Neuron (in vitro differentiated cells): ENCODE data around the gene PUSL1.

Source experiments
- H2AFZ ChIP-seq: one replicate; pipeline ENCODE4 v1.6.1; 2013; ENCODE audit warnings: low read depth, mild to moderate bottlenecking, inconsistent platforms, low read length, moderate library complexity
- H3K27me3 ChIP-seq: one replicate; pipeline ENCODE4 v1.6.1; 2013; ENCODE audit warnings: low read length; ENCODE audit not compliant: insufficient read depth
- H3K36me3 ChIP-seq: one replicate; pipeline ENCODE4 v1.6.1; 2013; ENCODE audit warnings: low read length; ENCODE audit not compliant: insufficient read depth
- H3K4me1 ChIP-seq: one replicate; pipeline ENCODE4 v1.6.1; 2013; ENCODE audit warnings: low read length; ENCODE audit not compliant: insufficient read depth
- H3K4me3 ChIP-seq: 2 replicates; pipeline ENCODE4 v1.5.1; 2013; ENCODE audit warnings: mild to moderate bottlenecking, low read length, moderate library complexity
- H3K9me3 ChIP-seq: one replicate; pipeline ENCODE4 v1.6.1; 2013; ENCODE audit warnings: low read length

PUSL1 gene, protein sequence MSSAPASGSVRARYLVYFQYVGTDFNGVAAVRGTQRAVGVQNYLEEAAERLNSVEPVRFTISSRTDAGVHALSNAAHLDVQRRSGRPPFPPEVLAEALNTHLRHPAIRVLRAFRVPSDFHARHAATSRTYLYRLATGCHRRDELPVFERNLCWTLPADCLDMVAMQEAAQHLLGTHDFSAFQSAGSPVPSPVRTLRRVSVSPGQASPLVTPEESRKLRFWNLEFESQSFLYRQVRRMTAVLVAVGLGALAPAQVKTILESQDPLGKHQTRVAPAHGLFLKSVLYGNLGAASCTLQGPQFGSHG

GRCh38 chr1:1307923-1308755, at the start of gene PUSL1, which contains the start of gene ACAP3:
TSS of gene PUSL1 (plus strand) at chr1:1308597. CDS start at chr1:1308644, 47 bp downstream.
TSS of gene ACAP3 (minus strand) at chr1:1307930. CDS start at chr1:1307815, 115 bp downstream.
- peak within 1 kb of the TSS; percentile 86 for H2AFZ ChIP-seq
- H3K27me3 ChIP-seq: no peaks in the 10 kb centered on the region
- no peaks in the 10 kb centered on the region for H3K9me3 ChIP-seq
- H3K4me3 ChIP-seq: peak within 1 kb of the TSS; percentile 73
- peaks cover 43% of the 10 kb centered on the region for H3K4me1 ChIP-seq
- H3K36me3 ChIP-seq: peaks cover 34% of the 10 kb centered on the region

GRCh38 chr1:1259119-1259488, 49.3 kb upstream of the PUSL1 start:
- Histone ChIP-seq H3K36me3 (peaks cover 62% of the 10 kb centered on the region), H3K27me3 (no peaks in the 10 kb centered on the region), H3K4me1 (no peaks in the 10 kb centered on the region), H2AFZ (no peak overlapping the region), H3K4me3 (no peak overlapping the region), H3K9me3 (no peaks in the 10 kb centered on the region)

DNA sequence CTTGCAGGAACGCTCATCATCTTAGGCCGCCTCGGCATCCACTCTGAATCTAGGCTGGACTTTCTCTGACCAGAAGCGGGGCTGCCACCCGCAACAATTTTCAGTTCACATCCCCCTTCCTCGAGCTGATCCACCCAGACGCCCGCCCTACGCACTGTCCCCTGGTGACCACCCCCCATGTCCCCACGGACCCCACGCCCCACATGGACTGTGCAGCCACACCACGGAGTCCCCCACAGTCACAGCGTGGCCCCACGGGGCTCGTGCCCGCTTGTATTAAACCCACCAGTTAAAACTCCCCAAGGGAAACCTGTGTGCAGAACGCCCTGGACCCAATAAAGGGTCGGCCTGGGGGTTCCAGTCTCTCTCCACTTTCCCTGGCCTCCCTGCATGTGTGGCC, 48.9 kb upstream of the PUSL1 start:
- Histone ChIP-seq H3K36me3 (peaks cover 62% of the 10 kb centered on the region), H3K27me3 (no peaks in the 10 kb centered on the region), H3K4me3 (no peak overlapping the region), H2AFZ (no peak overlapping the region), H3K4me1 (no peaks in the 10 kb centered on the region), H3K9me3 (no peaks in the 10 kb centered on the region)

DNA sequence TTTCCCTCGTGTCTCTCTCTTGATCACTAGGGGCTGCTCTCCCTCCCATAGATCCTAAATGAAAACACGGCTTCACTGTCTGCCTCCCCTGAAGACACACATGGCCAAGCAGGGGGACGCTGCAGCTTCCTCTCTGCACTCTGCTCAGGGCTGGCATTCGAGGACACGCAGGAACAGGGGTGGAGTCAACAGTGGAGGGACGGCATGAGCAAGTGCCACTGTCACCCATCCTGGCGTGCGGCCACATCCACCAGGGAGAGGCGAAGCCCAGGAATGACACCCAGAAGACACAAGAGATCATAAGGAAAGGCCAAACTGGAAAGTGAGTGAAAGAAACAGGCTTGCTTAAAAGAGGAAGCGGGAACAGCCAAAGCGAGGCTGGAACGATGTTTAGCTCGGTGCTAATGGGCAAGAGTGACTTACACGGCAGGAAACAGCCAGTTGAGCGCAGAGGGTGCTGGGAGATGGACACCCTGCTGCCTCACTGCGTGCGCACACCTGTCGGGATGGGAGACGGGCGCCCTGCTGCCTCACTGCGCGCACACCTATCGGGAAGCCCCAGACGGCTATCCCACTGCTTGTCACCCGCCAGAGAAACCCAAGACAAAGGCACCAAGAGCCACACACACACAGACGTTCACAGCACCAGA, 48.3 kb upstream of the PUSL1 start:
- Histone ChIP-seq H3K4me1 (no peaks in the 10 kb centered on the region), H3K36me3 (peaks cover 62% of the 10 kb centered on the region), H3K4me3 (no peak overlapping the region), H3K27me3 (no peaks in the 10 kb centered on the region), H2AFZ (no peak overlapping the region), H3K9me3 (no peaks in the 10 kb centered on the region)

DNA sequence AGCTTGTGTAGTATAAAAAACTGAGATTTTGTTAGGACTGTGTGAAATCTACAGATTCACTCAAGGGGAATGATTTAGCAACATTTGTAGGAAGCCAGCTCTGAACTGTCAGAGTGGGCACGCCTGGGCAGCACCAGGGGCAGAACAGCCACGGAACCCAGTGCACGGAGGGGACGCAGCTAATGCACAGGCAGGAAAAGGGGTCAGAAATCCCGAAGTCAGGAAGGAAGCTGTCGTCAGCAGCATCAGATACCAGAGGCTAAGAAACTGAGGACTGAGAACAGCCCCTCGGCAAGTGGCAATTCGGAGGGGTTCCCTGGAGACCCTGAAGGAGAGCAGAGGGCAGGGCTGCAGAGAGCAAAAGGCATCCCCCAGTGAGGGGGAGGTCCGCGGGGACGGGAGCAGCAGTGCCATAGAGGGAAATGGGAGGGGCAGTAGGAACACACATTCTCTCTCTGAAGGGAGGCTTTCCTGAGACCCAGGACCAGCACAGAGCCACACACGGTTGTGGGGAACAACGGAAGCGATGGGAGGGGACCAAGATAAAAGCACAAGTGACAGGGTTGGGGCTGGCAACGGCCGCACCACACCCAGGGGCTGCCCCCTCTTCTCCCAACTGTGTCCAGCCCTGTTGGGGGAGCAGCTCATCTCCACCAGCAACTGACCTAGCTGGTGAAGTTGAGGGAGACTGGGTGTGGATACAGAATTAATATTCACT, 47.4 kb upstream of the PUSL1 start:
- no peak overlapping the region for H2AFZ ChIP-seq
- H3K9me3 ChIP-seq: no peaks in the 10 kb centered on the region
- no peaks in the 10 kb centered on the region for H3K4me1 ChIP-seq
- H3K4me3 ChIP-seq: no peak overlapping the region
- H3K27me3 ChIP-seq: no peaks in the 10 kb centered on the region
- peaks cover 59% of the 10 kb centered on the region for H3K36me3 ChIP-seq

DNA sequence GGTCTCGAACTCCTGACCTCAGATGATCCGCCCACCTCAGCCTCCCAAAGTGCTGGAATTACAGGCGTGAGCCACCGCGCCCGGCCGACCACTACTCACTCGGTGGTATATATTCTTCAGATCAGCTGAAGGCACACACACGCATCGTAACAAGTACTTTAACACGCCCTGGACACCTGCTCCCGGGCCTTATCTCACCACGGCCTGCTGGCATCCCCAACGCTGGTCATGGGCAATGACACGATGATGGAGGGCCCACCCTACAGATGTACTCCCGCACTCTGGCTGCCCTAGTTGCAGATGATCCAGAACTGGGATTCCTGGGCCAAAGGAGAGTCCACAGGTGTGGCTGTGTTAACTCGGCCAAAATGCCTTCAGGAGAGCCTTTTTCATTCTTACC, 46.3 kb upstream of the PUSL1 start:
- Histone ChIP-seq H3K27me3 (no peaks in the 10 kb centered on the region), H3K4me3 (no peak overlapping the region), H3K9me3 (no peaks in the 10 kb centered on the region), H3K4me1 (no peaks in the 10 kb centered on the region), H3K36me3 (peaks cover 60% of the 10 kb centered on the region), H2AFZ (no peak overlapping the region)

- H3K9me3 ChIP-seq: no peaks in the 10 kb centered on the region
- peaks cover 63% of the 10 kb centered on the region for H3K36me3 ChIP-seq
These were observed 45.6 kb upstream of the PUSL1 start for GRCh38 chr1:1262758-1263157.

DNA sequence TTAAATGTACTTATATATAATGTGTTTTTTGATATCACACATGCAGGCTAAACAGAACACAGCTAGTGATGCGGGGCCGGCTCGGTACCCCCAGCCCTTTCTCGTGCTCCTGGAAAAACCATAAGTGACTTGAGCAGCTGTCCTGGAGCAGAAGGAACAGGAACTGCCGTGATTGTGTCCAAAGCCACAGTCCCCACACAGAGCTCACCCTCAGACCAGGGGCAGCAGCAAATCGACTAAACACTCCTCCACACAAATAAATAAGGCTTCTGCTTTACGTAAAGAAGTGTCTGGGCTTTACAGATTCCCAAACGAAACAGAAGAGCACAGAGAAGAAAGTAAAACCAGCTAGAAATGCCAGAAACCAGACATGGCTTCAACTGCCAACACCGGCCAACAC, 44.4 kb upstream of the PUSL1 start:
- H3K36me3 ChIP-seq: peaks cover 61% of the 10 kb centered on the region
- no peaks in the 10 kb centered on the region for H3K4me1 ChIP-seq
- no peaks in the 10 kb centered on the region for H3K9me3 ChIP-seq
- no peak overlapping the region for H3K4me3 ChIP-seq
- no peaks in the 10 kb centered on the region for H3K27me3 ChIP-seq
- no peak overlapping the region for H2AFZ ChIP-seq

More at GRCh38 chr1:1262758-1263157, 45.6 kb upstream of the PUSL1 start:
- H2AFZ ChIP-seq: no peak overlapping the region
- H3K27me3 ChIP-seq: no peaks in the 10 kb centered on the region
- H3K4me1 ChIP-seq: no peaks in the 10 kb centered on the region
- no peak overlapping the region for H3K4me3 ChIP-seq

GRCh38 chr1:1264868-1265272, 43.5 kb upstream of the PUSL1 start:
- no peaks in the 10 kb centered on the region for H3K27me3 ChIP-seq
- H3K4me1 ChIP-seq: no peaks in the 10 kb centered on the region
- H3K4me3 ChIP-seq: no peak overlapping the region
- H3K36me3 ChIP-seq: peaks cover 56% of the 10 kb centered on the region
- H3K9me3 ChIP-seq: no peaks in the 10 kb centered on the region
- no peak overlapping the region for H2AFZ ChIP-seq

- Histone ChIP-seq H3K36me3 (peaks cover 47% of the 10 kb centered on the region), H2AFZ (no peak overlapping the region), H3K9me3 (no peaks in the 10 kb centered on the region), H3K4me3 (no peak overlapping the region), H3K4me1 (peaks cover 18% of the 10 kb centered on the region), H3K27me3 (no peaks in the 10 kb centered on the region)
These were observed 40.7 kb upstream of the PUSL1 start for GRCh38 chr1:1267488-1268283.

- Histone ChIP-seq H2AFZ (no peak overlapping the region), H3K4me1 (peaks cover 22% of the 10 kb centered on the region), H3K4me3 (no peak overlapping the region), H3K27me3 (no peaks in the 10 kb centered on the region), H3K9me3 (no peaks in the 10 kb centered on the region), H3K36me3 (peaks cover 41% of the 10 kb centered on the region)
These were observed 40.1 kb upstream of the PUSL1 start for GRCh38 chr1:1268284-1268682.

GRCh38 chr1:1270813-1271212, 37.6 kb upstream of the PUSL1 start:
- Histone ChIP-seq H3K4me1 (peaks cover 29% of the 10 kb centered on the region), H3K36me3 (peaks cover 25% of the 10 kb centered on the region), H3K4me3 (no peak overlapping the region), H3K9me3 (no peaks in the 10 kb centered on the region), H3K27me3 (no peaks in the 10 kb centered on the region), H2AFZ (no peak overlapping the region)
